BJ (cell line): ENCODE results near the gene ATRN. TPM values are rescaled to one million over a fixed set of nuclear protein-coding genes. Genes with fewer than 3 reads are reported as not detected.
"Not testable (repeated sequence)": the region's sequence is repeated elsewhere in the genome, so short reads cannot be mapped to it uniquely, and the experiment has no call there.

Experiments used
- CTCF ChIA-PET: fragments of 350-600 bp; formaldehyde crosslinking; extraction: SDS; loops from one replicate; lab custom pipeline; 2021; ENCODE audit warnings: antibody characterized with exemption, inconsistent platforms; lab: Yijun Ruan, JAX
- POLR2A ChIA-PET: fragments of 300-600 bp; sonication (Branson Sonifier 250); formaldehyde crosslinking; extraction: SDS; loops from one replicate; lab custom pipeline; 2021; ENCODE audit warnings: antibody characterized with exemption; lab: Charles Lee
- DNase-seq: peaks from one replicate; pipeline ENCODE4 v3.0.0-alpha.2; 2011; ENCODE audit warnings: low read depth
- H3K27me3 ChIP-seq: 2 replicates; pipeline ENCODE4 v1.6.0; 2011; ENCODE audit warnings: low read length; ENCODE audit not compliant: control insufficient read depth, insufficient read depth
- H3K36me3 ChIP-seq: 2 replicates; pipeline ENCODE4 v1.5.1; 2011; ENCODE audit warnings: low read length; ENCODE audit not compliant: control insufficient read depth, insufficient read depth
- H3K4me3 ChIP-seq: 2 replicates; pipeline ENCODE4 v1.5.1; 2011; ENCODE audit warnings: low read depth, mild to moderate bottlenecking, control low read depth, low read length
- polyA plus RNA-seq: library from polyadenylated mRNA; depleted of rRNA; stranded (reverse); fragments of >200 nt; gene quantifications from 2 replicates; pipeline ENCODE4 v1.2.3, GENCODE V29; 2011
- TF ChIP-seq, protein P1 (sequence below): IDR thresholded peaks from 2 replicates; pipeline ENCODE4 v1.5.1; 2011; ENCODE audit warnings: low read depth, mild to moderate bottlenecking, control low read depth, inconsistent platforms, low read length, moderate library complexity; ENCODE audit not compliant: insufficient read depth

Gene ATRN
- polyA plus RNA-seq, 1 experiment: 55.7 TPM

DNA sequence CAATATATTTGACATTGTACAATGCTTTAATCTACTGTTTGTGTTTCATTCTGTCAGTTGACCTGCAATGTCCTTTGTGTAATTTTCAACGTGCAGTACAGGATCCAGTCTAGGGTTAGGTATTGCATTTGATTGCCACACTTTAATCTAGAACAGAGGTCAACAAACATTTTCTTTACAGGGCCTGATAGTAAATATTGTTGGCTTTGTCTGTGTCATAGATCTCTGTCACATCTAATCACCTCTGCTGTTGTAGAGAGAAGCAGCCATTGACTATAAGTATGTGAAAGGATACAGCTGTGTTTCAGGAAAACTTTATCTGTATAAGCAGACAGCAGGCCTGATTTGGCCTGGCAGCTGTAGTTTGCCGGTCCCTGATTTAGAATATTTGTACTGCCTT lies 39.3 kb downstream of the ATRN start:
- Histone ChIP-seq H3K27me3 (no peaks in the 10 kb centered on the region), H3K4me3 (no peak overlapping the region), H3K36me3 (no peaks in the 10 kb centered on the region)
- ChIA-PET CTCF (interaction anchor here (1.1 kb wide), 1 partner anchor 53 kb away, joined by 4 read pairs; no protein-coding TSS in a partner anchor), POLR2A (no interaction called here)
- no peak for DNase-seq
- TF ChIP-seq, protein P1, sequence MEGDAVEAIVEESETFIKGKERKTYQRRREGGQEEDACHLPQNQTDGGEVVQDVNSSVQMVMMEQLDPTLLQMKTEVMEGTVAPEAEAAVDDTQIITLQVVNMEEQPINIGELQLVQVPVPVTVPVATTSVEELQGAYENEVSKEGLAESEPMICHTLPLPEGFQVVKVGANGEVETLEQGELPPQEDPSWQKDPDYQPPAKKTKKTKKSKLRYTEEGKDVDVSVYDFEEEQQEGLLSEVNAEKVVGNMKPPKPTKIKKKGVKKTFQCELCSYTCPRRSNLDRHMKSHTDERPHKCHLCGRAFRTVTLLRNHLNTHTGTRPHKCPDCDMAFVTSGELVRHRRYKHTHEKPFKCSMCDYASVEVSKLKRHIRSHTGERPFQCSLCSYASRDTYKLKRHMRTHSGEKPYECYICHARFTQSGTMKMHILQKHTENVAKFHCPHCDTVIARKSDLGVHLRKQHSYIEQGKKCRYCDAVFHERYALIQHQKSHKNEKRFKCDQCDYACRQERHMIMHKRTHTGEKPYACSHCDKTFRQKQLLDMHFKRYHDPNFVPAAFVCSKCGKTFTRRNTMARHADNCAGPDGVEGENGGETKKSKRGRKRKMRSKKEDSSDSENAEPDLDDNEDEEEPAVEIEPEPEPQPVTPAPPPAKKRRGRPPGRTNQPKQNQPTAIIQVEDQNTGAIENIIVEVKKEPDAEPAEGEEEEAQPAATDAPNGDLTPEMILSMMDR: no peak

DNA sequence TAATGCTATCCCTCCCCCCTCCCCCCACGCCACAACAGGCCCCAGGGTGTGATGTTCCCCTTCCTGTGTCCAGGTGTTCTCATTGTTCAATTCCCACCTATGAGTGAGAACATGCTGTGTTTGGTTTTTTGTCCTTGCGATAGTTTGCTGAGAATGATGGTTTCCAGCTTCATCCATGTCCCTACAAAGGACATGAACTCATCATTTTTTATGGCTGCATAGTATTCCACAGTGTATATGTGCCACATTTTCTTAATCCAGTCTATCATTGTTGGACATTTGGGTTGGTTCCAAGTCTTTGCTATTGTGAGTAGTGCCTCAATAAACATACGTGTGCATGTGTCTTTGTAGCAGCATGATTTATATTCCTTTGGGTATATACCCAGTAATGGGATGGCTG lies 41.4 kb downstream of the ATRN start:
- DNase-seq, H3K27me3 ChIP-seq, CTCF ChIA-PET, H3K4me3 ChIP-seq, POLR2A ChIA-PET, H3K36me3 ChIP-seq: not testable (repeated sequence)

DNA sequence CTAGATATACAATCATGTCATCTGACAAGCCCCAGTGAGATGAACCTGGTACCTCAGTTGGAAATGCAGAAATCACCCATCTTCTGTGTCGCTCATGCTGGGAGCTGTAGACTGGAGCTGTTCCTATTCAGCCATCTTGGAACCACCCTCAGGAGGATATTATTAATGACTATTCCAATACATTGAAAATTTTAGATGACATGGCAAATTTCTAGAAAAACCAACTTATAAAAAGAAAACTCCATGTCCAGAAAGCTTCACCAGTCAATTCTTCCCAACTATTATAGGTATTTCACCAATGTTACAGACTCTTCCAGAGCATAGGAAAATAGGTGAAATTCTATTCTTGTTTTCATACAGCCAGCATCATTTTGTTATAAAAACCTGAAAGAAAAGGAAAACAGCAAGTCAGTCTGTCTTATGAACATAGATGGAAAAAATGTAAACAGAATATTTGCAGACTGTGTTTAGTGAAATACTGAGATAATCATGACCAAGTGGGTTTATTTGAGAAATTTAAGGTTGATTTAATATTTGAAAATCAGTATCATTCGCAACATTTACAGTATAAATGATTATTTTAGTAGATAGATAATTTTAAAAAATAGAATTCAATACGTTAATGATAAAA lies 43.3 kb downstream of the ATRN start:
- Histone ChIP-seq H3K27me3 (no peaks in the 10 kb centered on the region), H3K36me3 (no peaks in the 10 kb centered on the region), H3K4me3 (no peak overlapping the region)
- TF ChIP-seq, protein P1: no peak
- DNase-seq: no peak
- ChIA-PET CTCF (no interaction called here), POLR2A (no interaction called here)

DNA sequence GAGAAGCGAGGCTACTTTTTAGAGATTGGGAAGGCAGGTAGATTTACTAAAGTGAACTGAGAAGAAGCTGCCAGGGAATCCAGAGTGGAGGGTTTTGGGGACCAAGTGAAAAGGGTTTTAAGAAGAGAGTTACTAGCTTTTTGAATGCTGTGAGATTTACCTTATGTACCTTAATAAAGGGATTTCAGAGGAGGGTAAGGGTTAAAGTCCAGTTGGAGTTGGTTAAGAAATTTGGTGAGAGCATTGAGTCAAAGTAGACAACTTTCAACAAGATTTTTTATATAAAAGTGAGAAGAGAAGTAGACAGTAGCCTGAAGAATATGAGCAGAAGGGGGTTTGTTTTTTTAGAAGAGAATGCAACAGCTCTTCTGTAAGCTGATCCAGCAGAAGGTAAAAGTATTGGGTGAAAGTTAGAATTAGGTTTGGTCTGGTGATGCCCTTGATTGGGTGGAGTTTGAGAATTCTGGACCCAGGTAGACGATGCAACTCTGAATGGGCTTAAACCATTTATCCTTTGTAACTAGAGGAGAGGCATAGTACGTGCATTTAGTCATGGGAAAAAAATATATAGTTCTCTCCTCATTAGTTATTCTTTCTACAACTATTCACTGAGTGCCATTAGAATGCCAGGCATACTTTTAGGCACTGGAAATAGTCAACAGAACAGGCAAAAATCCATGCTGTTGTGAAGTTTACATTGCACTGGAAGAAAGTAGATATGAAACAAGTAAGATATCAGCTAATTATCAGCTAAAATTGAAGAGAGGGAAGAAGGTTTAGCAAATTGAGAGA lies 44.8 kb downstream of the ATRN start:
- ChIA-PET POLR2A (no interaction called here), CTCF (interaction anchor here (0.5 kb wide), 1 partner anchor 1866 kb away, joined by 3 read pairs; no protein-coding TSS in a partner anchor)
- peak; percentile 13 for DNase-seq
- Histone ChIP-seq H3K27me3 (no peaks in the 10 kb centered on the region), H3K4me3 (no peak overlapping the region), H3K36me3 (no peaks in the 10 kb centered on the region)
- TF ChIP-seq, protein P1: no peak

DNA sequence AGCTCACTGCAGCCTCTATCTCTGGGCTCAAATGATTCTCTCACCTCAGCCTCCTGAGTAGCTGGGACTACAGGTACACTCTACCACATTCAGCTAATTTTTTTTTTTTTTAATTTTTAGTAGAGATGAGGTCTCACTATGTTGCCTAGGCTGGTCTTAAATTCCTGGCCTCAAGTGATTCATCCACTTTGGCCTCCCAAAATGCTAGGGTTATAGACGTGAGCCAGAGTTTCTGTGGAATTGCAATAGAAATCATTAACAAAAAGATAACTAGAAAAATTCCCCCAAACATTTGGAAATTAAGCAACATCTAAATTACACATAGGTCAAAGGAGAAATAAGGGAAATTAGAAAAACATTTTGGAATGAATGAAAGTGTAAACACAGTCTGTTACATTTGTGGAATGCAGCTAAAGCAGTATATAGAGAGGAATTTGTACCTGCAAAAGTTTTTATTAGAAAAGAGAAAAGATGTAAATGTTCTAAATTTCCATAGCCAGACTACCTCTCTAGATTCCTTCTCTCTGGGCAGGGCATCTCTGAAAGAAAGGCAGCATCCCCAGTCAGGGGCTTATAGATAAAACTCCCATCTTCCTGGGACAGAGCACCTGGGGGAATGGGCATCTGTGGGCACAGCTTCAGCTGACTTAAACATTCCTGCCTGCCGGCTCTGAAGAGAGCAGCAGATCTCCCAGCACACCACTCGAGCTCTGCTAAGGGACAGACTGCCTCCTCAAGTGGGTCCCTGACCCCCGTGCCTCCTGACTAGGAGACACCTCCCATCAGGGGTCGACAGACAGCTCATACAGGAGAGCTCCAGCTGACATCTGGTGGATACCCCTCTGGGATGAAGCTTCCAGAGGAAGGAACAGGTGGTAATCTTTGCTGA lies 51.3 kb downstream of the ATRN start:
- TF ChIP-seq, protein P1: no peak
- H3K27me3 ChIP-seq: no peaks in the 10 kb centered on the region

DNA sequence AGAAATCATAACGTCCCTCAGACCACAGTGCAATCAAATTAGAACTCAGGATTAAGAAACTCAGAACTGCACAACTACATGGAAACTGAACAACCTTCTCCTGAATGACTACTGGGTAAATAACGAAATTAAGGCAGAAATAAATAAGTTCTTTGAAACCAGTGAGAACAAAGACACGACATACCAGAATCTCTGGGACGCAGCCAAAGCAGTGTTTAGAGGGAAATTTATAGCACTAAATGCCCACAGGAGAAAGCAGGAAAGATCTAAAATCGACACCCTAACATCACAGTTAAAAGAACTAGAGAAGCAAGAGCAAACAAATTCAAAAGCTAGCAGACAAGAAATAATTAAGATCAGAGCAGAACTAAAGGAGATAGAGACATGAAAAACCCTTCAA lies 53.9 kb downstream of the ATRN start:
- POLR2A ChIA-PET, DNase-seq: not testable (repeated sequence)
- CTCF ChIA-PET: interaction anchor here (0.7 kb wide), 1 partner anchor 279 kb away, joined by 4 read pairs; no protein-coding TSS in a partner anchor

More for the DNA sequence above, 51.3 kb downstream of the ATRN start:
- ChIA-PET CTCF (no interaction called here), POLR2A (interaction anchor here (0.6 kb wide), 1 partner anchor 259 kb away, joined by 7 read pairs; the partner anchor contains the start of gene SPEF1)
- Histone ChIP-seq H3K36me3 (no peaks in the 10 kb centered on the region), H3K4me3 (no peak overlapping the region)
- DNase-seq: no peak

More for the DNA sequence above, 53.9 kb downstream of the ATRN start:
- H3K27me3 ChIP-seq, H3K36me3 ChIP-seq, H3K4me3 ChIP-seq: not testable (repeated sequence)
